ENCODE data around the gene WNK2.

WNK2 gene

DNA sequence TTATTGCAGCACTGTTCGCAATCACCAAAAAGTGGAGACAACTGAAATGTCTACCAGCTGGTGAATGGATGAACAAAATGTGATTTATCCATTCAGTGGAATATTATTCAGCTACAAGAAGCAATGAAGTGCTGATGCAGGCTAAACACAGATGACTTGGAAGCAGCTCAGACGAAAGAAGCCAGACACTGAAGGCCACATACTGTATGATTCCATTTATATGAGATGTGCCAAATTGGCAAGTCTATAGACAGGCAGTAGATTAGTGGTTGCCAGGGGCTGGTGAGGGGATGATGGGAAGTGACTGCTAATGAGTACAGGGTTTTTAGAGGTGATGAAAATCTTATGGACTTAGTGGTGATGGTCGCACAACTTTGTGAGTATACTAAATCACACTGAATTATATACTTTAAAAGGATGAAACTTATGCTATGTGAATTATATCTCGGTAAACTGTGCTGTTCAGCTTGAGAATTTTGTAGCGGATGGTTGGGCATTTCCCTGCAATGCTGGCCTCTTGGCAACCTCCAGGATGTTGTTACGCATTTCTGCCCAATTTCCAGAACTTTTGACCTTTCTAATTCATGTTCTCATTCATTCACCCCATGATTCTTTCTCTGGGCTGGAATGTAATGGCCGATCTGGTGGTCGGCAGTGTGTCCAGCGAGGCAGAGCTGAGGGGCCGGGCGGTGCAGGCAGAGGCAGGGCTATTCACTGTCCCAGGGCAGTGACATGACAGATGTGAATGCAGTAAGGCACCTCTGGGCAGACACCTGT lies 22.0 kb upstream of the WNK2 start:
- no peak for DNase-seq (ENCODE audit: low read depth in 2 of 3, low spot score in 1 of 3)

DNA sequence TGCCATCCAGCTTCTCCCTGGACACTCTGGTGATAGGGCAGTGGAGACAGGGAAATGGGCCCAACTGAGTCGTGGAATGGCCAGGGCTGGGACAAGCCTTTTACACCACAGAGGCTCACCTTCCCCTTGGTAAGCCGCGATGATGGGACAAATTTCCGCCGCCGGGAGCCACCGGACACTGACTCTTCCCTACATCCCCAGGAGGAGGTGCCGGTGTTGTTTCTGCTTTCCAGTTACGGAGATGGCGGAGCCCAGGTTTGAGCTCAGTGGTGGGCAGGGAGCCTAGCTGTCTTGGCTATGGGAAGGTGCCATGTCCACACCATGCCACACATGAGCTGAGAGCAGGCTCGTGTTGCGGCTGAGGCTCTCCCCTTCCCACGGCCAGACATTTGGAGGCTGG lies 19.9 kb upstream of the WNK2 start:
- DNase-seq (ENCODE audit: low read depth in 2 of 3, low spot score in 1 of 3): no peak

DNA sequence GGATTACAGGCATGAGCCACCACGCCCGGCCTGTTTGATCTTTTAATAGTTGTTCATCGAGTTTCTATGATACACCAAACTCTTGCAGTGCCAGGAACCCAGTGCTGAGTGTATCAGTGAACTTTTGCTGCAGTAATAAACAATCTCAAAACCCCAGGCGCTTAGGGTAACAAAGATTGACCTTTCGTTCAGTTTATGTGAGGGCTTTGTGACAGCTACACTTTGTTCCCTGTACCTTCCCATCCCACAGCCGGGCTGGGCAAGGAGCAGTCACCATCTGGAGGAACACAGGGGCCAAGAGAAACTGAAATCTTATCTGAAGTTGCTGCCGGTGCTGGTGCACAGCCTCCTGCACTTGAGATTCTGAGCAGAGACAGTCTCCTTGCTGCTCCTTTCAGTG lies 17.2 kb upstream of the WNK2 start:
- DNase-seq (ENCODE audit: low read depth in 2 of 3, low spot score in 1 of 3): no peak

DNA sequence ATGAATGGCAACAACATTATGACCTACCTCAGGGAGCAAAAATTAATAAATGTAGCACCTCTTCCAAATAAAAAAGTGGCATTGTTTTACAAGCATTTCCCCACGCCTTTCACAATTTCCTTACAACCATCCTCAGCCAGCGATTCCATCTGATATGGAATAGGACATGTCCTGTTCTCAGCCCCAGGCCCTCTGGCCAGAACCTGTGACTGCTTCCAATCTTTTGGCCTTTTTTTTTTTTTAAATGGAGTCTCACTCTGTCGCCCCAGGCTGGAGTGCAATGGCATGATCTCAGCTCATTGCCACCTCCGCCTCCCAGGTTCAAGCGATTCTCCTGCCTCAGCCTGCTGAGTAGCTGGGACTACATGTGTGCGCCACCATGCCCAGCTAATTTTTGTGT lies 16.8 kb upstream of the WNK2 start:
- DNase-seq (ENCODE audit: low read depth in 2 of 3, low spot score in 1 of 3): no peak

DNA sequence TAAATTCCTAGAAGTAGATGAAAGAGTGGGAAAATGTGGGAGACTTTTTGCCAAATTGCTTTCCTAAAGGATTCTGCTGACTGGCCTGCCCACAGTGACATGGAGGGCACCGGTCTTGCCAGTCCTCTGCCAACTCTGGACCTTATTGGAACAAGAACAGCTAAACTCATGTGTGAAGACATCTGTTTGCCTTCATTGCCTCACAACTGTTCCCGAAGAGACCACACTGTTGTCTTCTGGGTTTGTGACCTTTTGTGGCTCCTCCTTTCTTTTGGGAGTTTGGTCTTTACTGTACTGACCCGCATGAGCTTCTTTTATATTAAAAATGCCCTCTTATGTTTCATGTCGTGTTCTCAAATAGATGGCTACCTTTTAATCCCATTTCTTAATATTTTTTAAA lies 16.1 kb upstream of the WNK2 start:
- DNase-seq (ENCODE audit: low read depth in 2 of 3, low spot score in 1 of 3): no peak

DNA sequence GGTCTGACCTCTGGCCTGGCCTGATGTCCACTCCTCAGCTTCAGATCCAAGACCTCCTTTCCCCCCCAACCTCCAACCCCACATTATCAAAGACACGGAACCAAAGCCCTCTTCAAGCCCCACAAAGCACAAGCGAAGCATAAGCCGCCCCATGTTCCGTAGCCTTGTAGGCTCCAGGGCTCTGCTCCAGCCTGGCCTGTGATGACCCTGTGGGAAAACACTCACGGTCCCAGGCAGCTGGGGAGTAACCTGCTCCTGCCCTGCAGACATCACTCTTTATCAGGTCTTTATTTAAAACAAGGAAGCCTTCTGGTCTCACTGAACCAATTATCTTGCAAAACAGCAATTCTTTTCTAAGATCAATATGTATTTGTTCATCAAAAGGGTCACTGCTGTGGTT lies 15.4 kb upstream of the WNK2 start:
- no peak for DNase-seq (ENCODE audit: low read depth in 2 of 3, low spot score in 1 of 3)

DNA sequence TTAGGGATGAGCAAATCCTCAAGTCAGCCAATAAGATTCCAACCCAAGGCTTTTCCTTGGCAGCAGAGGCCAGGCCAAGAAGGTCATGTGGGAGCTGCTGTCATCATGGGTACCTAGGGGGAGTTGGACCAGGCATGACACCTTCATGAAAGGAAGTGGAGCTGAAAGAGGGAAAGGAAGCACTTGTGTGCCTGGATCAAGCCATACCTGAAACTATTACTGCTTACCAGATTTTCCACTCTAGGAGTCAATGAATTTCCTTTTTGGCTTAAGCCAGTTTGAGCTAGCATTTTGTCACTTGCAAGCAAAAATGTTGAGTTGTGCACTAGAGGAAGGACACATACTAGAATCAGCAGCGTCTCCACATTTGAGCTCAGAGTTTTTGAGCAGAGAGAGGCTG lies 14.5 kb upstream of the WNK2 start:
- DNase-seq (ENCODE audit: low read depth in 2 of 3, low spot score in 1 of 3): no peak

DNA sequence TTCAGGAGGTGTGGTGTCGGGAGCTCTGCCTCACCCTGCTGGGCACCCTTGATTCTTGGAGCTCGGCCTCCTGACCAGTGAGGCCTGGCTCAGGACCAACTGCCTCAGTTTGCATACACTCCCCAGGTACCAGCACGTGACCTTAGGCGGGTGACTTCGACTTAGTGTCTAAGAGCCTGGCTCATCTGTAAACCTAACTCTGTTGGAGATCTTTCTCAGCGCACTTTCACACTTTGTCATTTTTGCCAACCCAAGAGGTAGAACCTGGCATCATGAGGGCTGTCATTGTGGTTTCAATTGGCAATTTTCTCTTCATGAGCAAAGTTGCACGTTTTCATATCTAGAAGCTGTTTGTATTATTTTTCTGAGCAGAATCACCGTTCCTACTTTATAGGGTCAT lies 13.4 kb upstream of the WNK2 start:
- DNase-seq (ENCODE audit: low read depth in 2 of 3, low spot score in 1 of 3): no peak

DNA sequence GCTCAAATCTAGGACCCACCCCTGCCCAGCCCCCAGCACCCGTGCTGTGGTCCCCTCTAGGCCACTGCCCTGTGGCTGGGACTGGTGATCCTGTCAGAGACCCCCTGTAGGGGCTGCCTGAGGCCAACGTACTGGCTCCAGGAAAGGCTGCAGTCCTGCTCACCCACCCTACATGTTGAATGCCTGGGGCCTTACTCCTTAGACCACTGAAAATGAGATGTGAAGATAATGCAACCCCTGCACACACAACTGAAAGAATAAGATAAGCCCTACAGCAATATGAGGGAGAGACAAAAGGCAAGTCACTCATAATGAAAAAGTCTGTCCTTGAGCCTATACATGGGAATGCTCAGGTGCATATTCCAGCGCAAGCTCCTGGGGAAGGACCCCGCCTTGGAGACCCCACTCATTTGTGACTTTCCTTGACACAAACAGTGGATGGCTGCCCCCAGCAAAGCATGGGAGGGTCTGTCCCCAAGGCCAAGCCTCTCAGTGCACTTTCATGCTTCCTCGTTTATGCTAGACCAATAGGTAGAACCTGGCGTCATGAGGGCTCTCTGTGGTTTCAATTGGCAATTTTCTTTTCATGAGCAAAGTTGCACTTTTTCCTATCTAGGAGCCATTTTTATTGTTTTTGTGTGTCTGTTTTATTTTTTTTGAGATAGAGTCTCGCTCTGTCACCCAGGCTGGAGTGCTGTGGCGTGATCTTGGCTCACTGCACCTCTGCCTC lies 12.5 kb upstream of the WNK2 start:
- DNase-seq (ENCODE audit: low read depth in 2 of 3, low spot score in 1 of 3): no peak

DNA sequence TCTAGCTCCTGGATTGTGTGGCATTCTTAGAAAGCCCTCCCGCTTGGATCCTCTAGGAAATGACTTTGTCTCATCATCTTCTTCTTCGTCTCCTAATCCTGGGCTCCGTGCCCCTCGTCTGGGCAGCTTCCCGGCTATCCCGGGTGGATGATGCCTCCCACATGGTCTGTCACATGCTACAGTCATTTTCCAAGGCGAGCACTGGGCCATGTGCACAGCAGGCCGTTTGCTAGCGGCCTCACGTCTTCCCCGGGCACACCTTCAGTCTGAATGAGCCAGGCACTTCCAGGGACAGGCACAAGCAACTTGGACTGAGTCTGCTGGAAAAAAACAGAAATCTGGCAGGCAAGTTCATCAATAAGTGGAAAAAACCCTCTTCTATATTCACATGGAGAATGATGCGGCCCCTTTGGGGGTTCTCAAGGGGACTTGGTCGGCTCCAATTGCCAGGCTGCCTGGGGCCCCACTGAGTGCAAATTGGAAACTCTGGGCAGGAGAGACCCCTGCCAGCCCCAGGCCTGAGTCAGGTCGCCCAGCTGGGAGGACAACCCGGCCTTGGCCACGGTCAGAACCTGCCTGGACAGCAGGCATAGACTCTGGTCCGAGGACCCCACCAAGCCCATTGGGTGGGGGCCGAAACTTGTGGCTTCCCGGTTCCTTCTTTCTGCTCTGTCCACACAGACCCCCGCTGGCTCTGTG lies 11.1 kb upstream of the WNK2 start:
- no peak for DNase-seq (ENCODE audit: low read depth in 2 of 3, low spot score in 1 of 3)

DNA sequence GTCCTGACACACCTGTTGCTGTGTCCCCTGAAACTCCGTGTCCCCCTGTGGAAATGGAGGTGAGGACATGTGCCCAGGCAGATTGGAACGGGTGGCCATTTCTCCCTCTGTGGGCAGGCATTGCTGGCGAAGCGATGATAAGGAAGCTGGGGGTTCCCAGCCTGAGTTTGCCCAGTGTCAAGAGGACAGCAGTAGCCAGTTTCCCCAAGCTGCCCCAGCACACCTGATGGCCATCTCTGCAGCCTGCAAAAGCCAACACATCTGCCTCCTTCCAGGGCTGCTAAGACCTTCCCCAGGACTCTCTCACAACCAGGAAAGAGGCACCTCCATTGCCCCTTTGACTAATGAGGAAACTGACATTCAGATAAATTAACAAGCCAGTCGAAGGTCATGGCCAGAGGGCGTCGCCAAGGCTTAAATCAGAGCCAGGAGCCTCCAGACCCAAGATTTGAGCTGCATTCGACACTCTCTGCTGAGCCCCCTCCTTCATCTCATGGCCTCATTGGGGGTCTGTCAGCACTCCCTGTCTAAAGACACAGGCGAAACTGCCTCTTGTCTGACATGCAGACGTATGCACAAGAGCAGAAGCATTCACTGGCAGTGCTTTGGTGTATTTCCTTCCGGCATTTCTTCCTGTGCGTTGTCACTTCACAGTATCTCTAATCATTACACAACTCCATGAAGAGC lies 10.4 kb upstream of the WNK2 start:
- DNase-seq (ENCODE audit: low read depth in 2 of 3, low spot score in 1 of 3): no peak

DNA sequence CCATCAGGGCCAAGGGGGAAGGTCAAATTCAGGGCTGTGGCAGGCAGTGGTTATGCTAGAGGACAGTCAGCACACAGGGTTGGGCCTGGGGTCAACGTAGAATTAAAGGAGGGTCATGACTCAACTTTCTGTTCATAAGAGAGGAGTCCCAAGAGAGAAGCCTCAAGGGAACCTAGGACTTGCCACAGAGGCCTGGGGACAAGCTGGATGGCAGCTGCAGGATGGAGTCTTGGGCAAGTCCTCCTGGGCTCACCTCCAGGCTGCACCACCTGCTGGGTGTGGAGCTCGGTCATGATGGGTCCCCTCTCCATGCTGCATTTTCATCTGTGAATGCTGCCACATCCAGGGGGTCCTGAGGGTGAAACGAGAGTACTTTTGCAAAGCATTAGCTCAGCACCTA lies 9.0 kb upstream of the WNK2 start:
- DNase-seq (ENCODE audit: low read depth in 2 of 3, low spot score in 1 of 3): no peak

DNA sequence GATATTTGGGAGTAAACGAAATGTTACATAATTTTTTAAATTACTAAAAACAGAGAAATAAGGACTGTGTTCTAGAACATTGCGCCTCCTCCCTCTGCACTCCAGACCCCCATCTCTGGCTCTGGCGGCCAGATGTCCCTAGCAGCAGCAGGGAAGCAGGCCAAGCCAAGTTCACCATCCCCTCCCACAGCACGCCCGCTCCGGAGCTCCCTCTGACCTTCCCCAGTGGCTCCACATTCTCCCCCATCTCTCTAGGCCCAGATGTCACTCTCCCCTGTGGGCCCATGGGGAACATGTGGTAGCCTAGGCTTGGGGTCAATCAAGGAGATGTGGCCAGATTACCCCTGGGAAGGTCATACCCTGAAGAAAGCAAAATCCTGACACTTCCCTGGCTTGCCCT lies 6.3 kb upstream of the WNK2 start:
- DNase-seq (ENCODE audit: low read depth in 2 of 3, low spot score in 1 of 3): no peak

DNA sequence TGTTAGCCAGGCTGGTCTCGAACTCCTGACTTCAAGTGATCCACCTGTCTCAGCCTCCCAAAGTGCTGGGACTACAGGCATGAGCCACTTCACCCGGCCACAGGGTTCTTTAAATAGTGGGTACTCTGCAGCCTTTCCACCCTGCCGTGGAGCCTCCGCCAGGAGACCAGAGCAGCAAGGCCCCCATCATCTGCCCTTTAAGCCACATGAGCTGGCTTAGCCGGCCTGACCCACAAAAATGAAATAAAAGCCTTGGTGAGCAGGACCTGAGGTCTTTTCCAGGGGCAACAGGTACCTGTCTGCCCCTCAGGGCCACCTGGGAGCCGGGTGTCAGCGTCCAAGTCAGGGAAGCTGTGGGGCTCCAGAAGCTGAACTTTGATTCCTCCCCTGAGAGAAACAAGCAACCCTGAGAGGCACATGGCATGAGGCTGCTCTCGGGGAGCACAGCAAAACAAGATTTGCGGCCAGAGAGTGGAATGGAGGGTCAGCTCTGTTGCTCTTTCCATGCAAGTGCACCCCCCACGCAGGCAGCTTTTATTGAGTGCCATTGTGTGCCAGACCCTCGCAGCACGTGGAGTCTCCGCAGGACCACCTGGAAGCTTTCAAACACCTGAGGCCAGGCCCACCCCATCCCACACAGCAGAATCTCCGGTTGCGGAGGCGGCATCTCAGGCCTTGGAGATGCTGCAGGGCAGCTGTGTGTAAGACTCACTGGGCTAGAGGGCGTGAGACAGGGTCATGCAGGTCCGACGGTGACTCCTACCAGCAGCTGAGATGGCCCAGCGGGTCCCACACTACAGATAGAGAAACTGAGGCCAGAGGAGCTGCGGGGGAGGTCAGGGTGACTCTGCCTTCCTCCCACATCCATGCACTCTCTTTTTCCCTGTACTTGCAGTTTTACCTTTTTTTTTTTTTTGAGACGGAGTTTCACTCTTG lies 4.8 kb upstream of the WNK2 start:
- DNase-seq (ENCODE audit: low read depth in 2 of 3, low spot score in 1 of 3): no peak

DNA sequence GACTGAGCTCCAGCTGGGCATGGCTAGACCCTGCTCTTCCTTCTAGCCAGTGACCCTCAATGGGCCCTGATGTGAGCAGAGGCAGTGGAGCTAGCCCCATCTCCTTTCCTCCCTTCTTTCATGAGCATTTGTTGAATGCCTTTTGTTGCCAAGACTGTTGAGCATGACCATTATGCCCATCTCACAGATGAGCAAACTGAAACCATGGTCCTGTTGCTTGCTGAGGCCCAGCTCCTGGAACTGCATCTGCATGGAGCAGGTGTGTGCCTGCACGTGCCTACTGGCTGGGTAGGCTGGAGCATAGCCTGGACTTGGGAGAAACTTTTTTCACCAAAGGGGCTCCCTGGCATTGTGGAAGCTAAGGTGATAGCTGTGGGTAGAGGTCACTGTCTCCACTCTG lies 3.0 kb upstream of the WNK2 start:
- DNase-seq (ENCODE audit: low read depth in 2 of 3, low spot score in 1 of 3): no peak

DNA sequence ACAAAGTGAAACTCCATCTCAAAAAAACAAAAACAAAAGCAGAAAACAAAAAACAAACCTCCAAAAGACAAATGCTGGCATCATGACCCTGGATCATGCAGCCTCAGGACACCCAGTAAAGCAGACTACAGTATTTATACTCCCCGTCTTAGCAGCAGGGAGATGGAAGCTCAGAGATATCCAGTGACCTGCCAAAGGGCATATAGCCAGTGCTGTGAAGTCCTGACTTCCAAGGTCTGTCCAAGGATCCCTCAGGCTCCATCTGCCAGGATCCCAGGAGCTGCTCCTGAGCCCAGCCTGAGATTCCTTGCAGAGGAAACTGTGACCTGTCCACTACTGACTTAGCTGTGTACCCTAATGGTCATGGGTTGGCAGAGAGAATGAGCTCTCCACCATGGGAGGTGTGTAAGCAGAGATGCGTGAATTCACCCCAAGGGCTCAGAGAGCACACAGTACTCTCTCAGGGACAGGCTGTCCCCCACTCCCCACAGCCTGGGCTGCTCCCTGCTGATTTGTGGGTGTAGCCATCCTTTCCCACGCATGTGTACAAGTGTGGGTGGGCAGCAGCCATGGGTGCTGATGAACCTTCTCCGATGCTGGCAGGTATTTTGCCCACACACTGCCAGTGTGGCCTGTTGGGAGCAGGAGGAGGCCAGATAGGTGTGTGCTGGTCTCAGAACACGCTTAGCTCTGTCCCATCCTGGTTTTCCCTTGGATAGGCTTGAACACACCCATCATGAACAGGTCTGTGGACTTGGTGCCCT lies 2.1 kb upstream of the WNK2 start:
- no peak for DNase-seq (ENCODE audit: low read depth in 2 of 3, low spot score in 1 of 3)

DNA sequence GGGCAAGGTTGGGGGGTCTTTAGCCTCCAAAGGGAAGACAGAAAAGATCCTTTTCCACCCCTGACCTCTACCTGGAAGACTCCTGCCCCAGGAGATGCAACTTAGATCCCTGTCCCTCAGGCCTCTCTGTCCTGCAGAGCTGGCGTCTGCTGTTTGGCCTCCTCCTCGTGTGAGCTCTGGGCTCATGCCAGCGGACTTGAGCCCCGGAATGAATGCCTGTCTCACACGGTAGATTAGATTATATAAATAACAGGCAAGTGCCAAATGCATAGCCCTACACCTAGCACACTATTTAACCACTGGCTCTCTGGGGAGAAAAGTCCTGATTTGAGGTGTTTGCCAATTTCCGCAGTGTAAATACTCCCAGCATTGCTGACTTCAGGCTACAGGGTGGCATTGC lies 1.4 kb upstream of the WNK2 start:
- no peak for DNase-seq (ENCODE audit: low read depth in 2 of 3, low spot score in 1 of 3)

DNA sequence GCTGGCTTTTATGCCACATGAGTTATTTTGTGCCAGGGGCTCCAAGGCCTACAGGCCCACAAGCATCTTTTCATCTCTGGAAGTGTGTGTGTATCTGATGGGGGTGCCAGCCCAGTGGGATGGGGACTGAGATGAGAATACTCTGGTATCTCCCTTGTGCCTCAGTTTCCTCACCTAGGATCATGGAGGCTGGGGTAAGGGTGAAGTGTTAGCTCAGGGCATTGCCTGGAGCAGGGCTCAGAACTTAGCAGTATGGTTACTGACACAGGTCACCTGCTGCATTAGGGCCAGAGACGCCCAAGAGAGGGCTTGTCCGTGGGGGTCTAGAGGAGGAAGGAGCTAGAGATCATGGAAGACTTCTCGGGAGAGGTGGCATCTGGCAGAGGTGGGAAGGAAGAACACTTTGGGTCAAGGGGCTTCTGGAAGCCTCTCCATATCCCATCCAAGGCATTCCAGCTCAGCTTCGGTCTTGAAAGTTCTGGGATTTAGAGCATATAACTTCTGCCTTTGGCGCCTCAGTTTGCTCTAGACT lies 742 bp upstream of the WNK2 start:
- no peak for DNase-seq (ENCODE audit: low read depth in 2 of 3, low spot score in 1 of 3)

DNA sequence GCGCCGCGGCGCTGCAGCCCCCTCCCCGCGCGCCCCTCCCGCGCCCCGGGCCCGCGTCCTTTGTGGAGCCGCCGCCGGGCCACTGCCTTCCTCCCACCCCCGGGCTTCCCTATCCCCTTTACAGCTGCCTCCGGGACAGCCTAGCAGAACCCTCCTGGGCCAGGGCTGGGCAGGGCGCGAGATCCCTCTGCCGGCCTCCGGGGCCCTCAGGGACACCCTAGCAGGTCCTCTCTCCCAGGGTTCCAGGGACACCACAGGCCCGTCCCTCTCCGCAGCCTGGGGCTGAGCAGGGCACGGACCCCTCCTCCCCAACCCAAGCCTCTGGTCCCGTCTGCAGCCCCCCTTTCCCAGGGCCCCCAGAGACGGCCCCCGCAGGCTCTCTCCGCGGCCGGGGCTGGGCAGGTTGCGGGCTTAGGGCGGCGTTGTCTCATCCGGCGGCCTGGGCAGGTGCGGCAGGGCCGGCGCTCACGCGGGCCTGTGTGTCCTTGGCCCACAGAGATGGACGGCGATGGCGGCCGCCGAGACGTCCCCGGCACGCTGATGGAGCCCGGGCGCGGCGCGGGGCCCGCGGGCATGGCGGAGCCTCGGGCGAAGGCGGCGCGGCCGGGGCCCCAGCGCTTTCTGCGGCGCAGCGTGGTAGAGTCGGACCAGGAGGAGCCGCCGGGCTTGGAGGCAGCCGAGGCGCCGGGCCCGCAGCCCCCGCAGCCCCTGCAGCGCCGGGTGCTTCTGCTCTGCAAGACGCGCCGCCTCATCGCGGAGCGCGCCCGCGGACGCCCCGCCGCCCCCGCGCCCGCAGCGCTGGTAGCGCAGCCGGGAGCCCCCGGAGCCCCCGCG lies 710 bp downstream of the WNK2 start:
- DNase-seq (ENCODE audit: low read depth in 2 of 3, low spot score in 1 of 3): peak in 1 of 3 donors; percentile 8

Measured in stimulated activated CD4-positive, alpha-beta T cell treated with anti-CD3 and anti-CD28 coated beads, Interleukin-12 subunit alpha, Interleukin-12 subunit beta, amount 100 ng/mL, for 48 hours (primary cell).